Upper lobe of right lung (tissue), 1 donor: ENCODE results near the gene NUDT17. TPM values are rescaled to one million over a fixed set of nuclear protein-coding genes. Genes with fewer than 3 reads are reported as not detected.

Experiments used
- ATAC-seq: fragments of 200-7000 bp; cut with Tn5 transposase; one replicate; pipeline ENCODE4 v1.9.1; 2020; ENCODE audit warnings: mild to moderate bottlenecking, moderate library complexity
- DNase-seq: peaks from one replicate; pipeline ENCODE4 v3.0.0-alpha.2; 2020
- H3K27ac ChIP-seq: fragments of 200-600 bp; one replicate; pipeline ENCODE4 v1.8.0; 2022
- H3K27me3 ChIP-seq: fragments of 200-600 bp; one replicate; pipeline ENCODE4 v1.8.0; 2022; ENCODE audit warnings: mild to moderate bottlenecking
- H3K36me3 ChIP-seq: fragments of 200-600 bp; one replicate; pipeline ENCODE4 v1.8.0; 2022
- H3K4me1 ChIP-seq: fragments of 200-600 bp; one replicate; pipeline ENCODE4 v1.8.0; 2022
- H3K4me3 ChIP-seq: fragments of 200-600 bp; one replicate; pipeline ENCODE4 v1.8.0; 2022; ENCODE audit warnings: mild to moderate bottlenecking
- H3K9me3 ChIP-seq: fragments of 200-600 bp; one replicate; pipeline ENCODE4 v1.8.0; 2022
- CTCF ChIP-seq: fragments of 200-600 bp; IDR thresholded peaks from one replicate; pipeline ENCODE4 v1.8.0; 2022; ENCODE audit warnings: antibody characterized with exemption
- intact Hi-C: fragments of 100-400 bp; cut with DNase I; formaldehyde crosslinking; loops from one replicate; pipeline ENCODE4 v1.11.0; 2022
- total RNA-seq: library from RNA; stranded (reverse); fragmentation: NEBNext Ultra II Directional; extraction: Animal tissue kit (Norgen Biotek cat#: 25700); gene quantifications from one replicate; pipeline ENCODE4 v1.2.1, GENCODE V29; 2021
- donor health status: DM: no; HTN: yes; CAD: no; lungs with severe emphysema.

NUDT17 gene
- total RNA-seq, 1 donor from 2014 or later: 1.8 TPM

GRCh38 chr1:145863282-145864018 lies 18.0 kb downstream of the NUDT17 start:
- no peak for TF ChIP-seq CTCF
- intact Hi-C loops: no loop called here

GRCh38 chr1:145868232-145868631 lies 22.8 kb downstream of the NUDT17 start:
- no peak for TF ChIP-seq CTCF
- Histone ChIP-seq H3K4me1 (peaks cover 8% of the 10 kb centered on the region), H3K36me3 (no peaks in the 10 kb centered on the region), H3K9me3 (no peaks in the 10 kb centered on the region), H3K27ac (no peak overlapping the region), H3K27me3 (no peaks in the 10 kb centered on the region), H3K4me3 (no peak overlapping the region)
- DNase-seq (no peak), ATAC-seq (no peak)
- intact Hi-C loops: no loop called here

More at GRCh38 chr1:145863282-145864018, 18.0 kb downstream of the NUDT17 start:
- Histone ChIP-seq H3K4me3 (no peak overlapping the region), H3K4me1 (peaks cover 7% of the 10 kb centered on the region), H3K36me3 (no peaks in the 10 kb centered on the region), H3K27ac (no peak overlapping the region), H3K27me3 (no peaks in the 10 kb centered on the region), H3K9me3 (no peaks in the 10 kb centered on the region)
- DNase-seq (no peak), ATAC-seq (no peak)

- H3K4me1 ChIP-seq: peaks cover 8% of the 10 kb centered on the region
- no peaks in the 10 kb centered on the region for H3K27me3 ChIP-seq
- H3K27ac ChIP-seq: peak overlapping the region; percentile 20
- ATAC-seq (peak; percentile 80), DNase-seq (peak; percentile 74)
- intact Hi-C loops: no loop called here
- no peaks in the 10 kb centered on the region for H3K9me3 ChIP-seq
- H3K4me3 ChIP-seq: peak overlapping the region; percentile 42
- TF ChIP-seq CTCF: no peak
- H3K36me3 ChIP-seq: no peaks in the 10 kb centered on the region
Measured at GRCh38 chr1:145871994-145872924, 26.8 kb downstream of the NUDT17 start.

DNA sequence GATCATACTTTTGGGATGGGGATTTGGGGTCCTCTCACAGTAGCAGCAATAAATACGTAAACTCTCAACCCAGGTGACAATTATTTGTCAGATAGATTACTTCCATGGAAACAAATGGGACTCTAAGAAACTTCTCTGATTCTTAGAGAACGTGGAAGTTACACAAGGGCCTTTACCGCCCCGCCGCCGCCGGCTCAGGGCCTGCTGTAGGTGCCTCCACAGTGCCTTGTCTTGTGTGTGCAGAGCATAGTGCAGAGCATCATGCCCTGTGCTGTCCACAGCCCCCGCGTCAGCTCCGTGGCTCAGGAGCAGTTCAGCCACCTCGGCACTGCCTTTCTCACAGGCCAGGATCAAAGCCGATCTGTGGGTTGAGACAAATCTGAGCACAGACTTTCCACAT lies 29.2 kb downstream of the NUDT17 start:
- no peak for TF ChIP-seq CTCF
- Histone ChIP-seq H3K27ac (no peak overlapping the region), H3K36me3 (no peaks in the 10 kb centered on the region), H3K9me3 (no peaks in the 10 kb centered on the region), H3K4me1 (peaks cover 8% of the 10 kb centered on the region), H3K4me3 (no peak overlapping the region), H3K27me3 (no peaks in the 10 kb centered on the region)
- intact Hi-C loops: no loop called here
- ATAC-seq (no peak), DNase-seq (no peak)

- ATAC-seq (peak; percentile 7), DNase-seq (no peak)
- Histone ChIP-seq H3K9me3 (no peaks in the 10 kb centered on the region), H3K4me1 (peaks cover under 1% of the 10 kb centered on the region), H3K4me3 (no peak overlapping the region), H3K36me3 (no peaks in the 10 kb centered on the region), H3K27ac (no peak overlapping the region), H3K27me3 (no peaks in the 10 kb centered on the region)
- TF ChIP-seq CTCF: no peak
- intact Hi-C loops: no loop called here
Measured at GRCh38 chr1:145877923-145878486, 32.6 kb downstream of the NUDT17 start.
